Neural progenitor cell (in vitro differentiated cells): Measurements from ENCODE around the gene GRP.
A peak's percentile ranks its signal among the peaks of the same experiment; 100 is the strongest.

Experiments used
- EZH2 ChIP-seq: fragments of 200-600 bp; sonication (generic); IDR thresholded peaks from 2 replicates; pipeline ENCODE4 v1.6.1; 2017; ENCODE audit warnings: antibody characterized with exemption, mild to moderate bottlenecking, moderate library complexity
- TF ChIP-seq, protein P1 (sequence below): fragments of 200-600 bp; sonication (generic); IDR thresholded peaks from 2 replicates; pipeline ENCODE4 v1.5.1; 2017; ENCODE audit warnings: antibody characterized with exemption, mild to moderate bottlenecking

DNA sequence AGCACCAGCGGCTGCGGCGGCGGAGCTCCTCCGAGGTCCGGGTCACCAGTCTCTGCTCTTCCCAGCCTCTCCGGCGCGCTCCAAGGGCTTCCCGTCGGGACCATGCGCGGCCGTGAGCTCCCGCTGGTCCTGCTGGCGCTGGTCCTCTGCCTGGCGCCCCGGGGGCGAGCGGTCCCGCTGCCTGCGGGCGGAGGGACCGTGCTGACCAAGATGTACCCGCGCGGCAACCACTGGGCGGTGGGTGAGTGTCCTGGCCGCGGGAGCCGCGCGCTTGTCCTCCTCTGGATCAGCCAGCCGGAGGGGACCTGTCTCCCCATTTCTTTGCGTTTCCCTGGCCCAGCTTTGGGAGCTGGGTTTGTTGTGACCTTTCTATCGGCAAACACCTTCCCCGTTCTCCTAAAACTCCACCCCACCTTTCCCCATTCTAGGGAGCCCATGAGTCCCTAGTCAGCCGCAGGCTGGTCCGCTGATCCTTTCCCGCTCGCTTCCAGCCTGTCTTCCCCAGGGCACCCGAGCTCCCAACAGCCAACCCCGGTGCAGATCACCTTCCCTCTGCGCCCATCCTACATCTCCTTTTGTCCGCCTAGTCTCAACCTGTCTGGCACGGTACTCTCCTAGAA, 316 bp downstream of the GRP start:
- TF ChIP-seq, protein P1, sequence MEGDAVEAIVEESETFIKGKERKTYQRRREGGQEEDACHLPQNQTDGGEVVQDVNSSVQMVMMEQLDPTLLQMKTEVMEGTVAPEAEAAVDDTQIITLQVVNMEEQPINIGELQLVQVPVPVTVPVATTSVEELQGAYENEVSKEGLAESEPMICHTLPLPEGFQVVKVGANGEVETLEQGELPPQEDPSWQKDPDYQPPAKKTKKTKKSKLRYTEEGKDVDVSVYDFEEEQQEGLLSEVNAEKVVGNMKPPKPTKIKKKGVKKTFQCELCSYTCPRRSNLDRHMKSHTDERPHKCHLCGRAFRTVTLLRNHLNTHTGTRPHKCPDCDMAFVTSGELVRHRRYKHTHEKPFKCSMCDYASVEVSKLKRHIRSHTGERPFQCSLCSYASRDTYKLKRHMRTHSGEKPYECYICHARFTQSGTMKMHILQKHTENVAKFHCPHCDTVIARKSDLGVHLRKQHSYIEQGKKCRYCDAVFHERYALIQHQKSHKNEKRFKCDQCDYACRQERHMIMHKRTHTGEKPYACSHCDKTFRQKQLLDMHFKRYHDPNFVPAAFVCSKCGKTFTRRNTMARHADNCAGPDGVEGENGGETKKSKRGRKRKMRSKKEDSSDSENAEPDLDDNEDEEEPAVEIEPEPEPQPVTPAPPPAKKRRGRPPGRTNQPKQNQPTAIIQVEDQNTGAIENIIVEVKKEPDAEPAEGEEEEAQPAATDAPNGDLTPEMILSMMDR = no peak
- peak; percentile 39 for TF ChIP-seq EZH2
